Measurements from ENCODE around the gene KAT6B.

KAT6B gene

GRCh38 chr10:75028049-75028448, 201.6 kb downstream of the KAT6B start:
- ChIA-PET POLR2A (no interaction called here), CTCF (interaction anchor here (0.6 to 1.2 kb wide), 2 partner anchors 138 to 1258 kb away, joined by 3 to 6 read pairs; no protein-coding TSS in a partner anchor)
- H3K9me3 ChIP-seq (ENCODE audit: control insufficient read depth, insufficient read depth, low read depth, low read length) = no peaks in the 10 kb centered on the region
- no peak for TF ChIP-seq ZNF645 (tag by site-specific recombination; IDR thresholded peaks at IDR 0.05)
- TF ChIP-seq, protein P1, sequence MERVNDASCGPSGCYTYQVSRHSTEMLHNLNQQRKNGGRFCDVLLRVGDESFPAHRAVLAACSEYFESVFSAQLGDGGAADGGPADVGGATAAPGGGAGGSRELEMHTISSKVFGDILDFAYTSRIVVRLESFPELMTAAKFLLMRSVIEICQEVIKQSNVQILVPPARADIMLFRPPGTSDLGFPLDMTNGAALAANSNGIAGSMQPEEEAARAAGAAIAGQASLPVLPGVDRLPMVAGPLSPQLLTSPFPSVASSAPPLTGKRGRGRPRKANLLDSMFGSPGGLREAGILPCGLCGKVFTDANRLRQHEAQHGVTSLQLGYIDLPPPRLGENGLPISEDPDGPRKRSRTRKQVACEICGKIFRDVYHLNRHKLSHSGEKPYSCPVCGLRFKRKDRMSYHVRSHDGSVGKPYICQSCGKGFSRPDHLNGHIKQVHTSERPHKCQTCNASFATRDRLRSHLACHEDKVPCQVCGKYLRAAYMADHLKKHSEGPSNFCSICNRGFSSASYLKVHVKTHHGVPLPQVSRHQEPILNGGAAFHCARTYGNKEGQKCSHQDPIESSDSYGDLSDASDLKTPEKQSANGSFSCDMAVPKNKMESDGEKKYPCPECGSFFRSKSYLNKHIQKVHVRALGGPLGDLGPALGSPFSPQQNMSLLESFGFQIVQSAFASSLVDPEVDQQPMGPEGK (tag by site-specific recombination; IDR thresholded peaks at IDR 0.05) = no peak
- TF ChIP-seq ZNF169 (tag by site-specific recombination; IDR thresholded peaks at IDR 0.05) = no peak
- no peak for TF ChIP-seq ZNF596 (tag by site-specific recombination; IDR thresholded peaks at IDR 0.05)
- no peak for TF ChIP-seq ZNF311 (tag by site-specific recombination; IDR thresholded peaks at IDR 0.05; ENCODE audit: borderline replicate concordance)
- no peak for TF ChIP-seq ZNF658 (tag by site-specific recombination; IDR thresholded peaks at IDR 0.05)
- TF ChIP-seq ZSCAN4 (tag by site-specific recombination; IDR thresholded peaks at IDR 0.05) = no peak
- TF ChIP-seq, protein P2, sequence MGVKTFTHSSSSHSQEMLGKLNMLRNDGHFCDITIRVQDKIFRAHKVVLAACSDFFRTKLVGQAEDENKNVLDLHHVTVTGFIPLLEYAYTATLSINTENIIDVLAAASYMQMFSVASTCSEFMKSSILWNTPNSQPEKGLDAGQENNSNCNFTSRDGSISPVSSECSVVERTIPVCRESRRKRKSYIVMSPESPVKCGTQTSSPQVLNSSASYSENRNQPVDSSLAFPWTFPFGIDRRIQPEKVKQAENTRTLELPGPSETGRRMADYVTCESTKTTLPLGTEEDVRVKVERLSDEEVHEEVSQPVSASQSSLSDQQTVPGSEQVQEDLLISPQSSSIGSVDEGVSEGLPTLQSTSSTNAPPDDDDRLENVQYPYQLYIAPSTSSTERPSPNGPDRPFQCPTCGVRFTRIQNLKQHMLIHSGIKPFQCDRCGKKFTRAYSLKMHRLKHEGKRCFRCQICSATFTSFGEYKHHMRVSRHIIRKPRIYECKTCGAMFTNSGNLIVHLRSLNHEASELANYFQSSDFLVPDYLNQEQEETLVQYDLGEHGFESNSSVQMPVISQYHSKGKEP (tag by site-specific recombination; IDR thresholded peaks at IDR 0.05) = no peak
- TF ChIP-seq BCL11B (tag by site-specific recombination; IDR thresholded peaks at IDR 0.05; ENCODE audit: low read depth) = no peak
- TF ChIP-seq, protein P3, sequence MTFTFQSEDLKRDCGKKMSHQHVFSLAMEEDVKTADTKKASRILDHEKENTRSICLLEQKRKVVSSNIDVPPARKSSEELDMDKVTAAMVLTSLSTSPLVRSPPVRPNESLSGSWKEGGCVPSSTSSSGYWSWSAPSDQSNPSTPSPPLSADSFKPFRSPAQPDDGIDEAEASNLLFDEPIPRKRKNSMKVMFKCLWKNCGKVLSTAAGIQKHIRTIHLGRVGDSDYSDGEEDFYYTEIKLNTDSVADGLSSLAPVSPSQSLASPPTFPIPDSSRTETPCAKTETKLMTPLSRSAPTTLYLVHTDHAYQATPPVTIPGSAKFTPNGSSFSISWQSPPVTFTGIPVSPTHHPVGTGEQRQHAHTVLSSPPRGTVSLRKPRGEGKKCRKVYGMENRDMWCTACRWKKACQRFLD (tag by site-specific recombination; IDR thresholded peaks at IDR 0.05) = no peak
- TF ChIP-seq, protein P4, sequence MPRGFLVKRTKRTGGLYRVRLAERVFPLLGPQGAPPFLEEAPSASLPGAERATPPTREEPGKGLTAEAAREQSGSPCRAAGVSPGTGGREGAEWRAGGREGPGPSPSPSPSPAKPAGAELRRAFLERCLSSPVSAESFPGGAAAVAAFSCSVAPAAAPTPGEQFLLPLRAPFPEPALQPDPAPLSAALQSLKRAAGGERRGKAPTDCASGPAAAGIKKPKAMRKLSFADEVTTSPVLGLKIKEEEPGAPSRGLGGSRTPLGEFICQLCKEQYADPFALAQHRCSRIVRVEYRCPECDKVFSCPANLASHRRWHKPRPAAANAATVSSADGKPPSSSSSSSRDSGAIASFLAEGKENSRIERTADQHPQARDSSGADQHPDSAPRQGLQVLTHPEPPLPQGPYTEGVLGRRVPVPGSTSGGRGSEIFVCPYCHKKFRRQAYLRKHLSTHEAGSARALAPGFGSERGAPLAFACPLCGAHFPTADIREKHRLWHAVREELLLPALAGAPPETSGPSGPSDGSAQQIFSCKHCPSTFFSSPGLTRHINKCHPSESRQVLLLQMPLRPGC (tag by site-specific recombination; IDR thresholded peaks at IDR 0.05) = no peak
- no peak for TF ChIP-seq GLI2 (tag by site-specific recombination; IDR thresholded peaks at IDR 0.05; ENCODE audit: borderline replicate concordance, low read depth)
- TF ChIP-seq ZNF23 (tag by site-specific recombination; IDR thresholded peaks at IDR 0.05; ENCODE audit: borderline replicate concordance) = no peak
- no peak for TF ChIP-seq ZNF548 (tag by site-specific recombination; IDR thresholded peaks at IDR 0.05)
- TF ChIP-seq ZNF768 (tag by site-specific recombination; IDR thresholded peaks at IDR 0.05) = no peak
- no peak for TF ChIP-seq ZBTB17 (tag by site-specific recombination; IDR thresholded peaks at IDR 0.05)
- TF ChIP-seq, protein P5, sequence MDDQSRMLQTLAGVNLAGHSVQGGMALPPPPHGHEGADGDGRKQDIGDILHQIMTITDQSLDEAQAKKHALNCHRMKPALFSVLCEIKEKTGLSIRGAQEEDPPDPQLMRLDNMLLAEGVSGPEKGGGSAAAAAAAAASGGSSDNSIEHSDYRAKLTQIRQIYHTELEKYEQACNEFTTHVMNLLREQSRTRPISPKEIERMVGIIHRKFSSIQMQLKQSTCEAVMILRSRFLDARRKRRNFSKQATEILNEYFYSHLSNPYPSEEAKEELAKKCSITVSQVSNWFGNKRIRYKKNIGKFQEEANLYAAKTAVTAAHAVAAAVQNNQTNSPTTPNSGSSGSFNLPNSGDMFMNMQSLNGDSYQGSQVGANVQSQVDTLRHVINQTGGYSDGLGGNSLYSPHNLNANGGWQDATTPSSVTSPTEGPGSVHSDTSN (CRISPR knock-in tag; IDR thresholded peaks at IDR 0.05) = no peak
- TF ChIP-seq ZNF362 (tag by site-specific recombination; IDR thresholded peaks at IDR 0.05) = no peak
- no peak for TF ChIP-seq ZNF549 (tag by site-specific recombination; IDR thresholded peaks at IDR 0.05)
- TF ChIP-seq ZNF184 (tag by site-specific recombination; IDR thresholded peaks at IDR 0.05) = no peak
- no peak overlapping the region for H3K4me3 ChIP-seq (ENCODE audit: low read depth, low read length)
- H3K36me3 ChIP-seq (ENCODE audit: control insufficient read depth in 2 of 2, insufficient read depth in 1 of 2, low read length in 2 of 2) = peaks cover 13 to 44% of the 10 kb centered on the region in 2 experiments; a peak in 2 of 3 replicates
- H3K4me1 ChIP-seq (ENCODE audit: control insufficient read depth, insufficient read depth, low read length) = no peaks in the 10 kb centered on the region
- no peak overlapping the region for H3K27ac ChIP-seq (ENCODE audit: extremely low read depth, low read depth, low read length)

Measured in HEK293 (cell line).